PC-3 (cell line): ENCODE data around the gene E2F3.

Experiments used
- CTCF ChIP-seq: fragments of 300-600 bp; sonication (generic); conservative IDR thresholded peaks from 2 replicates; pipeline ENCODE4 v1.5.1; 2017; ENCODE audit warnings: antibody characterized with exemption, low read depth, mild to moderate bottlenecking, low read length
- EZH2 ChIP-seq: fragments of 300-600 bp; sonication (generic); IDR thresholded peaks from one replicate; pipeline ENCODE4 v1.6.1; 2017; ENCODE audit warnings: antibody characterized with exemption, mild to moderate bottlenecking, low read length; ENCODE audit not compliant: unreplicated experiment
- EZH2phosphoT487 ChIP-seq: fragments of 300-600 bp; sonication (generic); IDR thresholded peaks from 2 replicates; pipeline ENCODE4 v1.6.1; 2018; ENCODE audit warnings: mild to moderate bottlenecking, antibody characterized with exemption, low read length, borderline replicate concordance

- TF ChIP-seq EZH2 = no peak
- no peak for TF ChIP-seq CTCF
- TF ChIP-seq EZH2phosphoT487 = no peak
Observed at GRCh38 chr6:20402092-20402341, 338 bp downstream of the E2F3 start.
